Renal cortex interstitium (tissue), 15 donors: ENCODE results near the gene CISTR. TPM values are rescaled to one million over a fixed set of nuclear protein-coding genes. Genes with fewer than 3 reads are reported as not detected.
"Not testable (repeated sequence)": the region's sequence is repeated elsewhere in the genome, so short reads cannot be mapped to it uniquely, and the experiment has no call there.

Experiments used
- DNase-seq, 11 donors: peaks; one replicate each; pipeline ENCODE4 v3.0.0-alpha.2; 2013; ENCODE audit warnings: low read depth in 9 of 11, low spot score in 4 of 11; ENCODE audit errors: extremely low read depth in 1 of 11
- long read RNA-seq, 16 experiments: transcript quantifications; one replicate each; lab custom pipeline, GENCODE V29; 2026
- polyA plus RNA-seq, 3 donors: library from polyadenylated mRNA; unstranded; fragments of 120-200 nt; gene quantifications; one replicate each; pipeline ENCODE4 v1.2.1, GENCODE V29; 2013; ENCODE audit not compliant: insufficient read length in 3 of 3

CISTR gene
- polyA plus RNA-seq: under 1 TPM in 1 of 3 donors, not detected in 2; 0.35 TPM
- long read RNA-seq, donor 1: 0 reads
- long read RNA-seq, donor 2: 0 reads
- long read RNA-seq, donor 3: 0 reads
- long read RNA-seq, donor 4: 0 reads
- long read RNA-seq, donor 5: 0 reads
- long read RNA-seq, donor 6: 0 reads
- long read RNA-seq, donor 7: 0 reads
- long read RNA-seq, donor 8: 0 reads
- long read RNA-seq, donor 9: 0 reads
- long read RNA-seq, donor 10: 0 reads
- long read RNA-seq, donor 11: 0 reads
- long read RNA-seq, donor 12: 0 reads
- long read RNA-seq, donor 13: 0 reads
- long read RNA-seq, donor 14: 0 reads
- long read RNA-seq, donor 15: 0 reads
- long read RNA-seq, donor 16: 0 reads

DNA sequence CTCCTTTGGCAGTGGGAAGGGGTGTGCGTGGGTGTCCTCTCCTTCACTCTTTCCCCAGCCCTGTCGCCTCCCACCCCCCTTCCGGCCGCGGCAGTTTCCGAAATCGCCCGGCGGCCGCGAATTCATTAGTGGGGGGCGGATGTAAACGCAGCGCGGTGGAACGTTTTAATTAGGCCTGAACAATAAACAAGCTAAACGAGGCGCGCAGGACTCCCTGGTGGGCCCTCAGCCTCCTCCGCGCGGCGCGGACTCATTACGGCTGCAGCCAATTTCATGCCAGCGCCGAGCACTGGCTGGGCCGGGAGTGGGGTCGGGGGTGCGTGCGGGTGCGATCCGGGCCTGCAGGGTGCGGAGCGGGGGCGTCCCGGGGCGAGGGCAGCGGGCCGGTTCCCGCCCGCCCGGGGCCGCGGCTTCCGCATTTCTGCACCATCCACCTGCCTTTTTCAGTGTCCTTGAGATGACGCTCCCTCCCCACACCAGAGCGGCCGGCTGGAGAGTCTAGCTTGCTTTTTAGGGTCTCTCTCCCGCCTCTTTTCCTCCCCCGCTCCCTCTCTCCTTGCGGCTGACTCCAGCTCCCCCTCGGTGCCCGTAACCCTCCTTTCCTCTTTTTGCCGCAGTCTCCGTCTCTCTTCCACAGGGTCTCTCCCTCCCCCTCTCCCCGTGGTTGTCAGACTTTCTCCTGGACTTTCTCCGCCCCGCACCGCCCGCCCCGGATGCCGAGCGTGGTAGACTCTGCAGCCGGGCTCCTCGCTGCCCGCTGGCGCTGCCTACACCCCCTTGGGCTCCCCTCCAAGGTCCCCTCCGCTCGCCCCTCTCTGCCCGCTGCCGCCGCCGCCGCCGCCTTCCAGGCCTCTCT, at the start of gene CISTR:
CISTR (minus strand) TSS at position 644 of the 856 bp plus-strand sequence.
- no peak for DNase-seq

DNA sequence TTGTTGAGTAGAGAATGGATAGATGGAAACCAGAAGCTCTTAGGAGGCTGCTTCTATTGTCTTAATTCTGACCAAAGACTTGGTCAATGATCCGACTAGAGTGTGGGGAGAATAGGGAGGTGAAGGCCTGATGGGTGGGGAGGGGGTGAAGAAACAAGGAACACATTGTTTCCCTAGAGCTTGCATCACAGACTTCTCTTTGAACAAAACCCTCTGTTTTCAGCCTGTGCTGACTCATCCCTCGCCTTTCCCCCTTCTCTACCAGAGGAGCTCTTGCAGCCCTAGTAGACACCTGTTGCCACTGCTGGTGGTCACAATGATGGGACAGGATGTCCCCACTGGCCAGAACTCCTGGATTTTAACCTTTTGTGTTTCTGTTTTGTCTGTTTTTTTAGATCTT, 46.8 kb upstream of the CISTR start:
- no peak for DNase-seq

- DNase-seq: no peak
Measured at GRCh38 chr12:53795927-53796326, 44.1 kb upstream of the CISTR start.

GRCh38 chr12:53793221-53793620, 41.4 kb upstream of the CISTR start:
- no peak for DNase-seq

GRCh38 chr12:53791735-53792326, 40.1 kb upstream of the CISTR start:
- DNase-seq: no peak

DNA sequence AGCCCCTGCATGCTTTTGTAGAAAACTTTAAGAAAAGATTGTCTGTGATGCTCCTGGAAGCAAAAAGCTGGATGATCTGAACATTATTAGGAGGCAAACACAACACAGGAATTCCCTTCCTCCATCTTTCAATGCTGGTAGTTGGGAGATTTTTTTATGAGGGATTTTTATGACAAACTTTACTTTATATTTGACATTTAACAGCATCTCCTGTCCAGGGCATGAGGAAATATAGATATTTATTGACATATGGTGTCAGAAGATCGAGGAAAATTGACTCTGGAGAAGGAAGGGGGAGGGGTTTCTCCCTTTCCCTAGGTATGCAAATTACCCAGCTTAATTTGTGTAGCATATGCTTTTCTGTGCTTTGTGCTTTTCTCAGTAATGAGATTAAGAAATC, 37.8 kb upstream of the CISTR start:
- DNase-seq: no peak

DNA sequence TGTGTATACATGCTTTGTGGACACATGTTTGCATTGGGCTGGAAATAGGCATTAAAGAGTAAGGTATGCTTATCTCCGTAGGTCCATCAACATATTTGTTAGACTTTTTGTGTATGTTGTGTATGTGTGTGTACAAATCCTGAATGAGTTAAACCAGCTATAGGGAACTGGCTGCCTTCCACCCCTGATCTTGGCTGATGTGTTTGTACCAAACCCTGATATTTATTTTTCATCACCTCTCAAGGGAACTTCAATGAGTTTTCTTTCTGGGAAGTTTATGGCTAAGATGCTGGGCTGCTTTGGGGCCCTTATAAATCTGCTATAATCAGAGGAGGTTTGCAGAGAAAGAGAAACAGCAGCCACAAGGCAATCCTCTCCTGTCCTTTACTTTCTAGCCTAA, 37.1 kb upstream of the CISTR start:
- no peak for DNase-seq

- DNase-seq: no peak
Measured at GRCh38 chr12:53786411-53786810, 34.6 kb upstream of the CISTR start.

DNA sequence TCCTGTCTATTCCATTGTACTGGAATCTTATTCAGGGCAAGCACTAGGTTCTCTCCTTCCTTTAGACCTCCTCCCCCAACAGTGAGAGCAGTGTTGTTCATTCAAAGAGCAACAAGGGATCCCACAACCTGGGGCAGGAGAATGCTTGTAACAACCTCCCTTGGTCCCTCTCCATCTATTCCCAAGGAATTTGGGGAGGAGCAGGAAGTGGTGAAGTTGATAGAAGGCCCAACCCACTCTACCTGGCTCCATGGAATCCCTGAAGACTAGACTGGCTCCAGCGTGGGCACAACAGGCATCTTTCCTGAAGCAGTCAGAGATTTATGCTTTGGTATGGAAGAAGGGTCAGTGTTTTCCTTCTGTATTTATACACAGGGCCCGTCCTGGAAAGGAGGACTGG, 33.4 kb upstream of the CISTR start:
- no peak for DNase-seq

- no peak for DNase-seq
Measured at GRCh38 chr12:53782093-53782703, 30.4 kb upstream of the CISTR start.

GRCh38 chr12:53781228-53781801, 29.5 kb upstream of the CISTR start:
- DNase-seq: no peak

DNA sequence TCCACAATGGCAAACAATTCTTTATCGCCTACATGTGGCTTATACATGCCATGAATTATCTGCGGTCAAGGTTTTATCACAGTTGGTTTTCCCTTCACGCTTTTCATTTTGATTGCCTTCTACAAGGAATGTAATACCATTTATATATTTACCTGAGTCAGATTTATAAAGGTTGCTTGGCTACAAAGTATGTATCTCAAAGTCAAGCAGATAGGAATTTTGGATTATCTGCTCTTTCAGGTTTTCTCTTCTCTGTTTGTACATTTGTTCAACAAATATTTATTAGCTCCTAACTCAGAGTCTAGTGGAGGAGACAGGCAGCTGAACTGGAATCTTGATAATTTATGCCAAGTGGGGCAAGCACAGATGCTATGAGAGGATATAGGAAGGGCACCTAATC, 28.5 kb upstream of the CISTR start:
- no peak for DNase-seq

DNA sequence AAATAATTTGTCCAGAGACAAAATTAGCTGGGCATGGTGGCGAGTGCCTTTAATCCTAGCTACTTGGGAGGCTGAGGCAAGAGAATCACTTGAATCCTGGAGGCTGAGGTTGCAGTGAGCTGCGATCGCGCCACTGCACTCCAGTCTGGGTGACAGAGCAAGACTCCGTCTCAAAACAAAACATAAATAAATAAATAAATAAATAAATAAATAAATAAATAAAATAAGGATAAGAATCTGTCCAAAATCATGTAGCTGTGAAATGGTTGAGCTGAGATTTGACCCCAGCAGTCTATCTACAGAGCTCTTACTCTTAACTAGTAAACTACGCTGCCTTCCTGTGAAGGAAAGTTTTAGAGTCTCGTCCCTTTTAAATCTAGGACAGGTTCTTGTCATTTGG, 27.9 kb upstream of the CISTR start:
- DNase-seq: not testable (repeated sequence)

GRCh38 chr12:53777936-53778644, 26.3 kb upstream of the CISTR start:
- no peak for DNase-seq

DNA sequence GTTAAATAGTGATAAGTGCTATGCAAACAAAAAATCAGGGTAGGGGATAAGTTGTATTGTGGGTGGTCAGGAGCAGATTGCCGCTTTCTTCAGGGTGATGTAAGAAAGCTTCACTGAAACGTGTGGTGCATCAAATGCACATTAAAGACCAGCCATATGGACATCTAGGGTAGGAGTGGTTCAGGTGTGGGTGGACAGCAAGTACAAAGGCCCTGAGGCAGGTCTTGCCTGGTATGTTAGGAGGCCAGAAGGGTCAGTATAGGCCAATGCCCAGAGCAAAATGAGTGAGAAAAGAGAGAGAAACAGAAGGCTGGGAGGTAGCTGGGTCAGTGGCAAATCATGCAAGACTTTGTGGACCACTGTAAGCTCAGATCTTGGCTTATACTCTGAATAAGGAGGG, 25.6 kb upstream of the CISTR start:
- DNase-seq: no peak

- DNase-seq: no peak
Measured at GRCh38 chr12:53776872-53777271, 25.1 kb upstream of the CISTR start.

GRCh38 chr12:53775478-53776145, 23.8 kb upstream of the CISTR start:
- DNase-seq: no peak

- no peak for DNase-seq
Measured at GRCh38 chr12:53770281-53770680, 18.5 kb upstream of the CISTR start.
